Measurements from ENCODE around the gene PAX8.

The PAX8 gene

DNA sequence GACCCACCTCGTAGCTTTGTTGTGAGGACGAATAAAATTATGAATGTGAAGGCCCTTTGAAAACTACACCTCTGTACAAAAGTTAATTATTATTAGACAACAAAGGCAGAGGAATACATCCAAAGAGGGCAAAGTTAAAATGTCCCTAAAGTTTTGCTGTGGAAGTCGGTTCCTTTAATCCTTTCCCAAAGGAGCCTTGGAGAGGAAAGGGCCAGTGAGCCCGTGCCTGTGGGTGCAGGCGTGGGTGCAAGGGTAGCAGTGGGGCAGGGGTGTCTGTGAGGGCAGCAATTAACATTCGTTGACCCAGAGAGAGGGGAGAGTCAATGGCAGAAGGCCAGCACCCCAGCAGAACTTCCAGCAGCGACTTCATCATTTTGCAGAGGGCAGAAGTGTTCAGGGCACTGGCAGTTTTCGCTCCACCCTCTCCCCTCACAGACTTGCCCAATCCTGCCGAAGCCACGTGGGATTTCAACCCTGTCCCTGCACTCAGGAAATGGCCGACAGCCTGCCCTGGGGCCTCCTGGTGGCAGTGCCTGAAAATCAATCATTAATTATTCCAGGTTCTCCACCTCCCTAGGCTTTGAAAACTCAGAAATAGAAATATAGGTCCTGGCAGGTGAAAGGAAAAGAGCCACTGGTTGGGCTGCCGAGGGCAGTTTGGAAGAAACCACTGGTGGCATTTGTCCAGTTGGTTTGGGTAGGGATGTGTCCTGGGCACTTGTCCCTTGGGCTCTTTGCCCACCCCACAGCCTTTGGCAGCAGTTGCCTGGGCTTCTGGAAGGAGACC, 4.2 kb upstream of the PAX8 start:
- no peak for TF ChIP-seq CTCF (IDR thresholded peaks at IDR 0.05; ENCODE audit: control insufficient read depth, extremely low read depth, insufficient read depth)
- no peak overlapping the region for H3K4me3 ChIP-seq (ENCODE audit: low read depth, low read length)
- no peak for DNase-seq (ENCODE audit: low read depth)

GRCh38 chr2:113281910-113282746, 3.4 kb upstream of the PAX8 start:
- DNase-seq (ENCODE audit: low read depth): no peak
- no peak for TF ChIP-seq CTCF (IDR thresholded peaks at IDR 0.05; ENCODE audit: control insufficient read depth, extremely low read depth, insufficient read depth)
- H3K4me3 ChIP-seq (ENCODE audit: low read depth, low read length): no peak overlapping the region

DNA sequence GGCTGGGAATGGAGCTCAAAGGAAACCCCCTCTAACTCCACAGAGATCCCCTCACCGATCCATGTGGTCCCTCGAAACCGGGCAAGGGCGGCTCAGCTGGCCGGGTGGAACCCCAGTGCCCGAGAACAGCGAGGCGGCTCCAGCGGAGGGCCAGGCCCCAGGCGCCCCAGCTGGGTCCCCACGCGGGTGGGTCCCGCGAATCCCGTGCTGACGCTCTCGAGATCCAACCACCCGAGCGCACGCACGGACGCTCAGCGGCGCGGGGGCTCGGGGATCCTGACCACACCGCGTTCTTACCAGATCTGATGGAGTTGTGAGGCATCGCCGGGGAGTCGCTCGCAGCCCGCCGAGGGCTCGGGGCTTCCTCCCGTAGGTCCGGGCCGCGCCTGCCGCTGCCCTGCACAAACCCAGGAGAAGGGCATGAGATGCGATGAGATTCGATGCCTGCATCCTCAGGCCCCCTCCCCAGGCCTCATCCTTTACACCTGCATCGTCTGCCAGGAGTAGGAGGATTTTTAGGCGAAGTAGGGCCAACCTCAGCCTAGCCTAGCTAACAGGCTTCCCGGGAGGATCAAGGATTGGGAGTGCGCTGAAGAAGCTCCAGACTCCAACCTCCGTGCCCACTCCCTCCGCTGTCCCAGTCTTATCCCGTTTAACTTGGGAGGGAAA, 514 bp downstream of the PAX8 start:
- no peak overlapping the region for H3K4me3 ChIP-seq (ENCODE audit: low read depth, low read length)
- no peak for DNase-seq (ENCODE audit: low read depth)
- no peak for TF ChIP-seq CTCF (IDR thresholded peaks at IDR 0.05; ENCODE audit: control insufficient read depth, extremely low read depth, insufficient read depth)

GRCh38 chr2:113277474-113278072, 1.1 kb downstream of the PAX8 start:
- no peak for DNase-seq (ENCODE audit: low read depth)
- H3K4me3 ChIP-seq (ENCODE audit: low read depth, low read length): no peak overlapping the region
- no peak for TF ChIP-seq CTCF (IDR thresholded peaks at IDR 0.05; ENCODE audit: control insufficient read depth, extremely low read depth, insufficient read depth)

DNA sequence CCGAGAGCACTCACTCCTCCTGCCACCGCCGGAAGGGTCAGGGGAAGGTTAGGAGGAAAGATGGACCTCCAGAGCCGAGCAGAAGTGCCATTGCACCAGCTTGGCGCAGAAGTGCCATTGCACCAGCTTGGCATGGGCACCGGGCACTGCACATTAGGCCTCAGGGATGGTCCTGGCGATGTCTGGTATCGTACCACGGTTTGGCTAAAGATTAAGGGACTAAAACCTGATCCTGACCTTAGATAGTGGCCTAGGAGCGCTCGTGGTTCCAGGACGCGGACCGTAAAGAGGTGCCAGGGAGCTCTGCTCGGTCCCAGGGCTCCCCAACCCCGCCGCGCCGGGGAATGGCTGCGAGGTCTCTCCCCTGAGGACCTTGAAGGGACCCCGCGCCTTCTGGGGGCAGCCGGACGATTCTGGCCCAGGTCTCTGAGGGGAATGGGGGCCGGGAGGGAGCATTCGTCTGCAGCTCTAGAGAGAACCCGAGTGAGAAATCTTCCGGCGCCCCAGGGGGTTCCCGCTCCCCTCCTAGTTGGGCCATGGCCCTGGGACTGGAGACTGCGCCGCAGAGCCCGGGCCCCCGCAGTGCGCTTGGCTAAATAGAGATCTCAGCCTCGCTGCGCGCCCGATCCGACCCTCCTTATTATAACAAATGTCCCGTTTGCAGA, 1.8 kb downstream of the PAX8 start:
- H3K4me3 ChIP-seq (ENCODE audit: low read depth, low read length): no peak overlapping the region
- no peak for TF ChIP-seq CTCF (IDR thresholded peaks at IDR 0.05; ENCODE audit: control insufficient read depth, extremely low read depth, insufficient read depth)
- DNase-seq (ENCODE audit: low read depth): no peak

- TF ChIP-seq CTCF (IDR thresholded peaks at IDR 0.05; ENCODE audit: control insufficient read depth, extremely low read depth, insufficient read depth): no peak
- no peak for DNase-seq (ENCODE audit: low read depth)
- no peak overlapping the region for H3K4me3 ChIP-seq (ENCODE audit: low read depth, low read length)
These were observed 2.4 kb downstream of the PAX8 start for GRCh38 chr2:113276216-113276760.

Data from LNCaP clone FGC (cell line).